Sigmoid colon (tissue), 4 donors: Measurements from ENCODE around the gene DGKD.

ENCODE experiments used
- CTCF ChIP-seq, 4 experiments: fragments of 450-650 bp in 3 of 4; fragments of 200-600 bp in 1 of 4; IDR thresholded peaks; one replicate each; pipeline ENCODE4 v1.5.1; 2016 to 2019; ENCODE audit warnings: antibody characterized with exemption in 4 of 4, mild to moderate bottlenecking in 3 of 4, moderate library complexity in 2 of 4
- EP300 ChIP-seq, 4 donors: sonication (generic); formaldehyde crosslinking; IDR thresholded peaks; one replicate each; pipeline ENCODE4 v1.6.1; 2017; ENCODE audit warnings: antibody characterized with exemption in 4 of 4
- POLR2A ChIP-seq, 2 donors: fragments of 450-650 bp; IDR thresholded peaks; one replicate each; pipeline ENCODE4 v1.6.1; 2016; ENCODE audit warnings: antibody characterized with exemption in 2 of 2, mild to moderate bottlenecking in 2 of 2, moderate library complexity in 2 of 2
- POLR2AphosphoS5 ChIP-seq, 4 donors: sonication (generic); formaldehyde crosslinking; IDR thresholded peaks; one replicate each; pipeline ENCODE4 v1.6.1; 2017; ENCODE audit warnings: antibody characterized with exemption in 4 of 4

GRCh38 chr2:233353769-233354499 lies at the start of gene DGKD:
- peak in 2 of 4 experiments; percentile 21 to 59 for TF ChIP-seq CTCF (IDR thresholded peaks at IDR 0.05)
- TF ChIP-seq POLR2A (IDR thresholded peaks at IDR 0.05) = no peak
- TF ChIP-seq EP300 (IDR thresholded peaks at IDR 0.05) = no peak
- no peak for TF ChIP-seq POLR2AphosphoS5 (IDR thresholded peaks at IDR 0.05)
